PC-3 (cell line): ENCODE results near the gene TSEN54. TPM values are rescaled to one million over a fixed set of nuclear protein-coding genes. Genes with fewer than 3 reads are reported as not detected.

ENCODE experiments used
- ATAC-seq: fragments of 200-7000 bp; cut with Tn5 transposase; 2 replicates; pipeline ENCODE4 v1.9.1; 2020; ENCODE audit warnings: mild to moderate bottlenecking, moderate library complexity
- BruUV-seq: library from RNA; stranded (reverse); fragments of 400-500 nt; replicated peaks from 2 replicates; lab custom pipeline; 2021; lab: Mats Ljungman, UMichigan
- CTCF ChIA-PET: fragments of 300-600 bp; sonication (Branson Sonifier 250); formaldehyde crosslinking; loops from one replicate; lab custom pipeline; 2022; ENCODE audit warnings: antibody characterized with exemption; lab: Charles Lee
- POLR2A ChIA-PET: fragments of 300-600 bp; sonication (Branson Sonifier 250); formaldehyde crosslinking; loops from one replicate; lab custom pipeline; 2022; ENCODE audit warnings: antibody characterized with exemption; ENCODE audit not compliant: unreplicated experiment; lab: Charles Lee
- DNase-seq: peaks from one replicate; pipeline ENCODE4 v3.0.0-alpha.2; 2015
- H2AFZ ChIP-seq: fragments of 300-600 bp; sonication (generic); 2 replicates; pipeline ENCODE4 v1.6.0; 2016; ENCODE audit warnings: antibody characterized with exemption, low read length
- H3F3A ChIP-seq: fragments of 300-600 bp; sonication (generic); one replicate; pipeline ENCODE4 v1.6.0; 2017; ENCODE audit warnings: antibody characterized with exemption, low read length, control low read depth, mild to moderate bottlenecking; ENCODE audit not compliant: unreplicated experiment
- H3K27ac ChIP-seq: fragments of 300-600 bp; sonication (generic); 2 replicates; pipeline ENCODE4 v1.5.1; 2016; ENCODE audit warnings: mild to moderate bottlenecking, low read length
- H3K27me3 ChIP-seq: fragments of 300-600 bp; sonication (generic); 2 replicates; pipeline ENCODE4 v1.6.1; 2016; ENCODE audit warnings: low read length, mixed read lengths
- H3K36me3 ChIP-seq: fragments of 300-600 bp; sonication (generic); 2 replicates; pipeline ENCODE4 v1.6.1; 2016; ENCODE audit warnings: low read depth, mixed run types, low read length, mixed read lengths
- H3K4me1 ChIP-seq: fragments of 300-600 bp; sonication (generic); 2 replicates; pipeline ENCODE4 v1.5.1; 2016; ENCODE audit warnings: low read length; ENCODE audit not compliant: insufficient read depth
- H3K4me2 ChIP-seq: fragments of 300-600 bp; sonication (generic); 2 replicates; pipeline ENCODE4 v1.6.0; 2016; ENCODE audit warnings: low read length
- H3K4me3 ChIP-seq: fragments of 300-600 bp; sonication (generic); 2 replicates; pipeline ENCODE4 v1.5.1; 2016; ENCODE audit warnings: mild to moderate bottlenecking, low read length, mixed read lengths
- H3K79me2 ChIP-seq: fragments of 300-600 bp; sonication (generic); 2 replicates; pipeline ENCODE4 v1.6.1; 2017; ENCODE audit warnings: low read length, mixed read lengths
- H3K9ac ChIP-seq: fragments of 300-600 bp; sonication (generic); 2 replicates; pipeline ENCODE4 v1.6.0; 2016; ENCODE audit warnings: mild to moderate bottlenecking, low read length
- H3K9me2 ChIP-seq: fragments of 300-600 bp; sonication (generic); replicated peaks from 2 replicates; pipeline ENCODE4 v1.6.1; 2016; ENCODE audit warnings: mixed run types, low read length, mixed read lengths
- H3K9me3 ChIP-seq: fragments of 300-600 bp; sonication (generic); 2 replicates; pipeline ENCODE4 v1.6.1; 2016; ENCODE audit warnings: low read length, mixed read lengths
- H4K20me1 ChIP-seq: fragments of 300-600 bp; sonication (generic); 2 replicates; pipeline ENCODE4 v1.6.1; 2016; ENCODE audit warnings: low read length, mixed read lengths
- EZH2 ChIP-seq: fragments of 300-600 bp; sonication (generic); IDR thresholded peaks from one replicate; pipeline ENCODE4 v1.6.1; 2017; ENCODE audit warnings: antibody characterized with exemption, mild to moderate bottlenecking, low read length; ENCODE audit not compliant: unreplicated experiment
- EZH2phosphoT487 ChIP-seq: fragments of 300-600 bp; sonication (generic); IDR thresholded peaks from 2 replicates; pipeline ENCODE4 v1.6.1; 2018; ENCODE audit warnings: mild to moderate bottlenecking, antibody characterized with exemption, low read length, borderline replicate concordance
- intact Hi-C: fragments of 100-400 bp; cut with micrococcal nuclease; formaldehyde crosslinking; loops from 2 replicates; pipeline ENCODE4 v1.9.0; 2023
- total RNA-seq: library from RNA; depleted of rRNA; stranded (reverse); fragments of >200 nt; gene quantifications from 2 replicates; pipeline ENCODE4 v1.2.3, GENCODE V29; 2014
- TF ChIP-seq, protein P1 (sequence below): fragments of 300-600 bp; sonication (generic); conservative IDR thresholded peaks from 2 replicates; pipeline ENCODE4 v1.5.1; 2017; ENCODE audit warnings: antibody characterized with exemption, low read depth, mild to moderate bottlenecking, low read length

The TSEN54 gene
- total RNA-seq, 1 experiment from 2014 or later = 61.6 TPM

GRCh38 chr17:75570034-75570676, 53.8 kb downstream of the TSEN54 start:
- BruUV-seq = no TSS peak
- ChIA-PET POLR2A (interaction anchor here (0.6 kb wide), 1 partner anchor 208 kb away, joined by 4 read pairs; no protein-coding TSS in a partner anchor), CTCF (no interaction called here)

GRCh38 chr17:75570772-75571171, 54.4 kb downstream of the TSEN54 start:
- Histone ChIP-seq H3K4me1 (peaks cover under 1% of the 10 kb centered on the region), H3K9me2 (no peaks in the 10 kb centered on the region), H3K36me3 (peaks cover 9% of the 10 kb centered on the region; the same call in 1 of the 2 replicates), H3F3A (no peaks in the 10 kb centered on the region), H3K4me2 (no peak overlapping the region), H3K9me3 (no peaks in the 10 kb centered on the region), H3K4me3 (no peak overlapping the region), H3K79me2 (no peaks in the 10 kb centered on the region), H3K27ac (no peak overlapping the region), H4K20me1 (no peaks in the 10 kb centered on the region), H2AFZ (no peak overlapping the region), H3K27me3 (no peaks in the 10 kb centered on the region), H3K9ac (no peak overlapping the region)
- TF ChIP-seq EZH2 (no peak), EZH2phosphoT487 (no peak)
- TF ChIP-seq, protein P1, sequence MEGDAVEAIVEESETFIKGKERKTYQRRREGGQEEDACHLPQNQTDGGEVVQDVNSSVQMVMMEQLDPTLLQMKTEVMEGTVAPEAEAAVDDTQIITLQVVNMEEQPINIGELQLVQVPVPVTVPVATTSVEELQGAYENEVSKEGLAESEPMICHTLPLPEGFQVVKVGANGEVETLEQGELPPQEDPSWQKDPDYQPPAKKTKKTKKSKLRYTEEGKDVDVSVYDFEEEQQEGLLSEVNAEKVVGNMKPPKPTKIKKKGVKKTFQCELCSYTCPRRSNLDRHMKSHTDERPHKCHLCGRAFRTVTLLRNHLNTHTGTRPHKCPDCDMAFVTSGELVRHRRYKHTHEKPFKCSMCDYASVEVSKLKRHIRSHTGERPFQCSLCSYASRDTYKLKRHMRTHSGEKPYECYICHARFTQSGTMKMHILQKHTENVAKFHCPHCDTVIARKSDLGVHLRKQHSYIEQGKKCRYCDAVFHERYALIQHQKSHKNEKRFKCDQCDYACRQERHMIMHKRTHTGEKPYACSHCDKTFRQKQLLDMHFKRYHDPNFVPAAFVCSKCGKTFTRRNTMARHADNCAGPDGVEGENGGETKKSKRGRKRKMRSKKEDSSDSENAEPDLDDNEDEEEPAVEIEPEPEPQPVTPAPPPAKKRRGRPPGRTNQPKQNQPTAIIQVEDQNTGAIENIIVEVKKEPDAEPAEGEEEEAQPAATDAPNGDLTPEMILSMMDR = no peak
- BruUV-seq = no TSS peak
- ATAC-seq (no peak), DNase-seq (no peak)
- ChIA-PET CTCF (interaction anchor here (0.5 kb wide), 1 partner anchor 63 kb away, joined by 3 read pairs; no protein-coding TSS in a partner anchor), POLR2A (no interaction called here)
- intact Hi-C loops = no loop called here

More at GRCh38 chr17:75570034-75570676, 53.8 kb downstream of the TSEN54 start:
- H3K9ac ChIP-seq = no peak overlapping the region
- H3K4me2 ChIP-seq = no peak overlapping the region
- intact Hi-C loops = no loop called here
- DNase-seq = no peak
- peaks cover 7% of the 10 kb centered on the region for H3K4me1 ChIP-seq
- no peaks in the 10 kb centered on the region for H3K27me3 ChIP-seq
- ATAC-seq = no peak
- TF ChIP-seq, protein P1 = no peak
- TF ChIP-seq EZH2 = no peak
- no peak for TF ChIP-seq EZH2phosphoT487
- H3F3A ChIP-seq = no peaks in the 10 kb centered on the region
- no peaks in the 10 kb centered on the region for H3K9me2 ChIP-seq
- no peaks in the 10 kb centered on the region for H3K79me2 ChIP-seq
- no peak overlapping the region for H2AFZ ChIP-seq
- no peaks in the 10 kb centered on the region for H3K9me3 ChIP-seq
- peaks cover 12% of the 10 kb centered on the region; the same call in 1 of the 2 replicates for H3K36me3 ChIP-seq
- 0 out of 2 replicates have a peak, but pooled peaks cover 4% of the 10 kb centered on the region for H4K20me1 ChIP-seq
- no peak overlapping the region for H3K4me3 ChIP-seq
- no peak overlapping the region for H3K27ac ChIP-seq
